SK-N-SH (cell line): Measurements from ENCODE around the gene PACSIN1. TPM values are rescaled to one million over a fixed set of nuclear protein-coding genes. Genes with fewer than 3 reads are reported as not detected.
"Not testable (repeated sequence)": the region's sequence is repeated elsewhere in the genome, so short reads cannot be mapped to it uniquely, and the experiment has no call there.

Experiments
- CTCF ChIA-PET: fragments of 300-600, 350-600 bp; formaldehyde crosslinking; extraction: SDS; loops from one replicate; lab custom pipeline; 2021; lab: Yijun Ruan, JAX
- POLR2A ChIA-PET: fragments of 350-600 bp; sonication (Branson Sonifier 250); formaldehyde crosslinking; extraction: SDS; loops from one replicate; lab custom pipeline; 2020; ENCODE audit warnings: antibody characterized with exemption, inconsistent platforms; lab: Yijun Ruan, JAX
- DNase-seq: peaks from one replicate; pipeline ENCODE4 v3.0.0; 2012
- H2AFZ ChIP-seq: fragments of 200-600 bp; sonication (generic); 2 replicates; pipeline ENCODE4 v1.8.1; 2016; ENCODE audit warnings: antibody characterized with exemption, mild to moderate bottlenecking, low read depth
- H3F3A ChIP-seq: fragments of 200-600 bp; sonication (generic); replicated peaks from 2 replicates; pipeline ENCODE3; 2016; ENCODE audit warnings: antibody characterized with exemption, mild to moderate bottlenecking; ENCODE audit not compliant: insufficient read depth
- H3K27ac ChIP-seq, 2 experiments: fragments of 200-500 bp in 1 of 2; fragments of 200-600 bp in 1 of 2; sonication (Bioruptor generic) in 1 of 2; sonication (generic), shearing (Covaris generic) in 1 of 2; 2 replicates each; pipeline versions ENCODE4 v1.5.1 to v1.6.1; 2014 to 2016; ENCODE audit warnings: low read depth in 2 of 2, inconsistent platforms in 1 of 2, low read length in 1 of 2, mild to moderate bottlenecking in 1 of 2, mixed read lengths in 1 of 2
- H3K27me3 ChIP-seq: fragments of 200-600 bp; sonication (generic), shearing (Covaris generic); 2 replicates; pipeline ENCODE4 v1.6.1; 2016; ENCODE audit warnings: mixed run types; ENCODE audit not compliant: insufficient read depth
- H3K36me3 ChIP-seq, 2 experiments: fragments of 200-500 bp in 1 of 2; fragments of 200-600 bp in 1 of 2; sonication (Bioruptor generic) in 1 of 2; sonication (generic) in 1 of 2; replicated peaks in 1 of 2; 2 replicates each; pipeline versions ENCODE3 to v1.5.1; 2014 to 2016; ENCODE audit warnings: low read length in 1 of 2, mild to moderate bottlenecking in 1 of 2; ENCODE audit not compliant: insufficient read depth in 2 of 2, control insufficient read depth in 1 of 2
- H3K4me1 ChIP-seq, 2 experiments: fragments of 200-500 bp in 1 of 2; fragments of 200-600 bp in 1 of 2; sonication (Bioruptor generic) in 1 of 2; sonication (generic), shearing (Covaris generic) in 1 of 2; 2 replicates each; pipeline versions ENCODE4 v1.5.1 to v1.6.1; 2014 to 2016; ENCODE audit warnings: low read depth in 1 of 2, low read length in 1 of 2, mixed run types in 1 of 2; ENCODE audit not compliant: insufficient read depth in 2 of 2, control insufficient read depth in 1 of 2
- H3K4me2 ChIP-seq: fragments of 200-600 bp; sonication (generic), shearing (Covaris generic); 2 replicates; pipeline ENCODE4 v1.6.1; 2017; ENCODE audit warnings: mixed run types
- H3K4me3 ChIP-seq, 2 experiments: fragments of 200-500 bp in 1 of 2; fragments of 200-600 bp in 1 of 2; sonication (Bioruptor generic) in 1 of 2; sonication (generic), shearing (Covaris generic) in 1 of 2; 2 replicates each; pipeline versions ENCODE4 v1.5.1 to v1.8.1; 2014 to 2016; ENCODE audit warnings: low read depth in 2 of 2, inconsistent platforms in 1 of 2, low read length in 1 of 2, mild to moderate bottlenecking in 1 of 2, mixed read lengths in 1 of 2, moderate library complexity in 1 of 2
- H3K79me2 ChIP-seq: fragments of 200-600 bp; sonication (generic); 2 replicates; pipeline ENCODE4 v1.8.1; 2017; ENCODE audit warnings: mild to moderate bottlenecking; ENCODE audit not compliant: insufficient read depth
- H3K9ac ChIP-seq: fragments of 200-600 bp; sonication (generic); 2 replicates; pipeline ENCODE4 v1.6.1; 2017; ENCODE audit warnings: mixed run types
- H3K9me2 ChIP-seq: fragments of 200-600 bp; sonication (generic); 2 replicates; pipeline ENCODE4 v1.6.1; 2017; ENCODE audit warnings: mixed run types
- H3K9me3 ChIP-seq: fragments of 200-600 bp; sonication (generic); 2 replicates; pipeline ENCODE4 v1.6.1; 2017; ENCODE audit warnings: mixed run types, mild to moderate bottlenecking, moderate library complexity
- H4K20me1 ChIP-seq: fragments of 200-600 bp; sonication (generic); 2 replicates; pipeline ENCODE4 v1.6.1; 2017; ENCODE audit warnings: mild to moderate bottlenecking, mixed run types; ENCODE audit not compliant: insufficient read depth
- CHD2 ChIP-seq: fragments of 150-350 bp; IDR thresholded peaks from 2 replicates; pipeline ENCODE4 v1.6.1; 2018; ENCODE audit warnings: low read length; ENCODE audit not compliant: partially characterized antibody
- CTCF ChIP-seq: fragments of 200-600 bp; sonication (generic); IDR thresholded peaks from 2 replicates; pipeline ENCODE4 v1.6.1; 2017; ENCODE audit warnings: antibody characterized with exemption, mild to moderate bottlenecking, moderate library complexity
- EP300 ChIP-seq, 2 experiments: IDR thresholded peaks; 2 replicates each; pipeline versions ENCODE4 v1.4.0 to v1.6.1; 2012; ENCODE audit warnings: borderline replicate concordance in 1 of 2, low read depth in 1 of 2, low read length in 1 of 2
- EZH2phosphoT487 ChIP-seq: fragments of 200-600 bp; sonication (generic); IDR thresholded peaks from 2 replicates; pipeline ENCODE4 v1.6.1; 2017; ENCODE audit warnings: low read depth, mixed run types, mild to moderate bottlenecking, antibody characterized with exemption, moderate library complexity, borderline replicate concordance
- FOSL2 ChIP-seq: IDR thresholded peaks from 2 replicates; pipeline ENCODE4 v1.4.0; 2012; ENCODE audit warnings: low read depth, mild to moderate bottlenecking, moderate library complexity, borderline replicate concordance
- FOXJ3 ChIP-seq: sonication (generic); formaldehyde crosslinking; IDR thresholded peaks from 2 replicates; pipeline ENCODE4 v1.5.1; 2020; ENCODE audit warnings: mild to moderate bottlenecking, missing genetic modification reagents
- GABPA ChIP-seq: IDR thresholded peaks from 2 replicates; pipeline ENCODE4 v1.4.0; 2012; ENCODE audit warnings: low read depth, mild to moderate bottlenecking
- MXI1 ChIP-seq: IDR thresholded peaks from 2 replicates; pipeline ENCODE4 v1.6.1; 2012; ENCODE audit warnings: mild to moderate bottlenecking, low read depth, low read length, improper control_type of control experiment
- RCOR1 ChIP-seq: fragments of 150-350 bp; IDR thresholded peaks from 2 replicates; pipeline ENCODE4 v1.6.1; 2017; ENCODE audit warnings: antibody characterized with exemption, low read length
- RXRA ChIP-seq: IDR thresholded peaks from 2 replicates; pipeline ENCODE4 v1.4.0; 2012; ENCODE audit warnings: low read depth, mild to moderate bottlenecking, borderline replicate concordance
- USF1 ChIP-seq: IDR thresholded peaks from 2 replicates; pipeline ENCODE4 v1.4.0; 2012; ENCODE audit warnings: low read depth, borderline replicate concordance
- WGBS: methylation state at CpG from one replicate; pipeline ENCODE4 v1.1.6; 2017; ENCODE audit warnings: low lambda C conversion rate; 5-methylcytosine and 5-hydroxymethylcytosine counted together
- polyA plus RNA-seq, 3 experiments: library from polyadenylated mRNA; depleted of rRNA; stranded (reverse); fragments of >200 nt; gene quantifications; 2 replicates each; pipeline ENCODE4 v1.2.3, GENCODE V29; 2012
- TF ChIP-seq, protein P1 (sequence below): fragments of 150-350 bp; IDR thresholded peaks from 2 replicates; pipeline ENCODE4 v1.6.1; 2016; ENCODE audit warnings: mild to moderate bottlenecking, low read depth, low read length

Gene PACSIN1
- polyA plus RNA-seq, 1 of the 3 experiments (the other 2 are of a cell fraction), result 0.05 TPM

- WGBS, result 88% methylated on average over 4 of the region's 4 CpGs
- POLR2A ChIA-PET, result no interaction called here
- Histone ChIP-seq H2AFZ (no peak overlapping the region), H3K27ac (no peak overlapping the region), H3K4me3 (no peak overlapping the region), H3K4me1 (peaks cover 0 to 3% of the 10 kb centered on the region in 2 experiments; a peak in 1 of 4 replicates), H3K9me2 (no peaks in the 10 kb centered on the region), H3K4me2 (no peak overlapping the region), H3K27me3 (no peaks in the 10 kb centered on the region; the same call in 1 of the 2 replicates), H3K36me3 (no peaks in the 10 kb centered on the region), H4K20me1 (no peaks in the 10 kb centered on the region), H3K9me3 (no peaks in the 10 kb centered on the region), H3K9ac (no peak overlapping the region), H3K79me2 (no peaks in the 10 kb centered on the region), H3F3A (no peaks in the 10 kb centered on the region)
- no peak for DNase-seq
- TF ChIP-seq RXRA, result no peak
- TF ChIP-seq CHD2, result no peak
- TF ChIP-seq, protein P1, sequence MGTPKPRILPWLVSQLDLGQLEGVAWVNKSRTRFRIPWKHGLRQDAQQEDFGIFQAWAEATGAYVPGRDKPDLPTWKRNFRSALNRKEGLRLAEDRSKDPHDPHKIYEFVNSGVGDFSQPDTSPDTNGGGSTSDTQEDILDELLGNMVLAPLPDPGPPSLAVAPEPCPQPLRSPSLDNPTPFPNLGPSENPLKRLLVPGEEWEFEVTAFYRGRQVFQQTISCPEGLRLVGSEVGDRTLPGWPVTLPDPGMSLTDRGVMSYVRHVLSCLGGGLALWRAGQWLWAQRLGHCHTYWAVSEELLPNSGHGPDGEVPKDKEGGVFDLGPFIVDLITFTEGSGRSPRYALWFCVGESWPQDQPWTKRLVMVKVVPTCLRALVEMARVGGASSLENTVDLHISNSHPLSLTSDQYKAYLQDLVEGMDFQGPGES, result no peak
- no peak for TF ChIP-seq RCOR1
- TF ChIP-seq FOXJ3 (CRISPR knock-in tag), result no peak
- no peak for TF ChIP-seq EZH2phosphoT487
- no peak for TF ChIP-seq CTCF
- no peak for TF ChIP-seq FOSL2
- no peak for TF ChIP-seq USF1
- TF ChIP-seq EP300 (IDR thresholded peaks at IDR 0.05; ENCODE audit: borderline replicate concordance in 1 of 2, low read depth in 1 of 2, low read length in 1 of 2), result no peak
- no peak for TF ChIP-seq GABPA
- no peak for TF ChIP-seq MXI1
- CTCF ChIA-PET, result no interaction called here
Observed at GRCh38 chr6:34478796-34479195, 12.9 kb downstream of the PACSIN1 start.

GRCh38 chr6:34483781-34484180 is 17.9 kb downstream of the PACSIN1 start:
- DNase-seq, H3K4me1 ChIP-seq, H3K36me3 ChIP-seq, H3K9ac ChIP-seq, H4K20me1 ChIP-seq, H3K79me2 ChIP-seq, H3F3A ChIP-seq, H2AFZ ChIP-seq, H3K4me3 ChIP-seq, H3K9me2 ChIP-seq, H3K4me2 ChIP-seq, H3K27me3 ChIP-seq, H3K27ac ChIP-seq, H3K9me3 ChIP-seq: not testable (repeated sequence)
- POLR2A ChIA-PET, result interaction anchor here (0.6 kb wide), 1 partner anchor 19 kb away, joined by 3 read pairs; no protein-coding TSS in a partner anchor
- 77% methylated on average over 4 of the region's 5 CpGs for WGBS
- CTCF ChIA-PET, result interaction anchor here (1.3 kb wide), 1 partner anchor 43 kb away, joined by 6 read pairs; no protein-coding TSS in a partner anchor
